ENCODE results near the gene TEX101. TPM values are rescaled to one million over a fixed set of nuclear protein-coding genes. Genes with fewer than 3 reads are reported as not detected.

The TEX101 gene
- total and polyA plus RNA-seq, 7 donors, result 0.22 TPM; not detected in 6

GRCh38 chr19:43395561-43395960 is 19.1 kb upstream of the TEX101 start:
- H3K27me3 ChIP-seq, result peaks cover 0 to 7% (median 4%) of the 10 kb centered on the region in 3 donors
- intact Hi-C loops (cut with DNase I), result no loop called here
- WGBS, 2 donors, result 20 to 64% methylated on average over 6 of the region's 6 CpGs

GRCh38 chr19:43406297-43406696 is 8.4 kb upstream of the TEX101 start:
- Histone ChIP-seq H3K4me3 (no peak overlapping the region), H3K9me3 (no peaks in the 10 kb centered on the region), H3K36me3 (no peaks in the 10 kb centered on the region), H3K27me3 (no peaks in the 10 kb centered on the region), H3K4me1 (no peaks in the 10 kb centered on the region), H3K27ac (no peak overlapping the region)
- DNase-seq, result no peak
- no peak for TF ChIP-seq CTCF (IDR thresholded peaks at IDR 0.05)
- TF ChIP-seq POLR2A (IDR thresholded peaks at IDR 0.05), result no peak
- intact Hi-C loops (cut with DNase I), result no loop called here
- WGBS, 2 donors, result 62 to 93% methylated on average over 24 of the region's 24 CpGs

More at GRCh38 chr19:43395561-43395960, 19.1 kb upstream of the TEX101 start:
- Histone ChIP-seq H3K9me3 (no peaks in the 10 kb centered on the region), H3K4me3 (no peak overlapping the region), H3K27ac (no peak overlapping the region), H3K4me1 (no peaks in the 10 kb centered on the region), H3K36me3 (no peaks in the 10 kb centered on the region)
- no peak for DNase-seq
- no peak for TF ChIP-seq CTCF (IDR thresholded peaks at IDR 0.05)
- no peak for TF ChIP-seq POLR2AphosphoS5 (IDR thresholded peaks at IDR 0.05)
- TF ChIP-seq EP300 (IDR thresholded peaks at IDR 0.05), result no peak

DNA sequence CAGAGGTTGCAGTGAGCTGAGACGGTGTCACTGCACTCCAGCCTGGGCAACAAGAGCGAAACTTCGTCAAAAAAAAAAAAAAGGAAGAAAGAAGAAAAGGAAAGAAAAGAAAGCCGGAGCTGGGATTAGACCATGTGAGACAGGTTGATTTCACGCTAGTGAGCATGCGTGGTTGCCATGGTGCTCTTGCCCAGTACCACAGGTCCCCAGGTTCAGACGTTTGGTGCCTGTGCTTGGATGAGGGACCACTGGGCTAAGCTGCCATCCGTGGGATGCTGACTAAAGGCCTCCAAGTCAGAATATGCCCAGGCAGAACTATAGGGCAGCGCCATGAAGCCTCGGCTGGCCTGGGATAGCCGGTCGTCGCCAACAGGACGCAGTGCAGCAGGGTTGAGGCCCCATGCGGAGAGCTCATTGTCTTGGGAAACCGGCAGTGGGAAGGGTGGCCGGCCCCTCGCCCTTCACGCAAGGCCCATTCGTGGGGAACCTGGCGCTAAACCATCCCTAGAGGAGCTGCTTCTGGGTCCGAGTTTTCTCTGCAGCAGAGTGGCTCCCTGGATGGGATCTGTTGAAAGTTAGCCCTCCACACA is 7.2 kb upstream of the TEX101 start:
- WGBS, 2 donors, result 86 to 95% methylated on average over 22 of the region's 22 CpGs
- no peak for DNase-seq
- TF ChIP-seq POLR2A (IDR thresholded peaks at IDR 0.05) (no peak), EP300 (IDR thresholded peaks at IDR 0.05) (no peak), CTCF (IDR thresholded peaks at IDR 0.05) (no peak)
- Histone ChIP-seq H3K27me3 (no peaks in the 10 kb centered on the region), H3K9me3 (no peaks in the 10 kb centered on the region), H3K4me1 (no peaks in the 10 kb centered on the region), H3K36me3 (no peaks in the 10 kb centered on the region), H3K4me3 (no peak overlapping the region), H3K27ac (no peak overlapping the region)
- intact Hi-C loops (cut with DNase I), result no loop called here

DNA sequence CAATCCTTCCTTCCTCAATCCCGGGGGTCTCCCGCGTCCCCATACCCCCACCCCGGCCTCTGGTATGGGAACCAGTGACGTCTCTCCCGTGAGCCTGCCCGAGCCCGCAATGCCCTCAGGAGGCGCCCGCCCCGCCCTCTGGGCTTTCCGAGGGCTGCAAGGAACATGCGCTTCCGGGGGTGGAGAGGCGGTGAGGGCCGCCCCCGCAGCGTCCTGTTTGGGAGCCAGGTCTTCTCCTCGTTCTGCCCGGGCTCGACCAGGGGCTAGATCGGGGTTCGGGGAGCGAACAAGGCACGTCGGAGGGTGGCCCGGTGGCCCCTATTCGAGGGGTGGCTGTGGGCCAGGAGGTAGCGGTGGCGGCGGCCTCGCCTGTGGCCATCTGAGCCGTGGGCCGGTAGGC is 6.6 kb upstream of the TEX101 start:
- Histone ChIP-seq H3K4me1 (no peaks in the 10 kb centered on the region), H3K4me3 (no peak overlapping the region), H3K9me3 (no peaks in the 10 kb centered on the region), H3K36me3 (no peaks in the 10 kb centered on the region), H3K27ac (no peak overlapping the region), H3K27me3 (no peaks in the 10 kb centered on the region)
- TF ChIP-seq POLR2AphosphoS5 (IDR thresholded peaks at IDR 0.05) (no peak), EP300 (IDR thresholded peaks at IDR 0.05) (no peak), POLR2A (IDR thresholded peaks at IDR 0.05) (no peak), CTCF (IDR thresholded peaks at IDR 0.05) (no peak)
- 87 to 92% methylated on average over 34 of the region's 34 CpGs for WGBS, 2 donors
- DNase-seq, result no peak
- intact Hi-C loops (cut with DNase I), result no loop called here

DNA sequence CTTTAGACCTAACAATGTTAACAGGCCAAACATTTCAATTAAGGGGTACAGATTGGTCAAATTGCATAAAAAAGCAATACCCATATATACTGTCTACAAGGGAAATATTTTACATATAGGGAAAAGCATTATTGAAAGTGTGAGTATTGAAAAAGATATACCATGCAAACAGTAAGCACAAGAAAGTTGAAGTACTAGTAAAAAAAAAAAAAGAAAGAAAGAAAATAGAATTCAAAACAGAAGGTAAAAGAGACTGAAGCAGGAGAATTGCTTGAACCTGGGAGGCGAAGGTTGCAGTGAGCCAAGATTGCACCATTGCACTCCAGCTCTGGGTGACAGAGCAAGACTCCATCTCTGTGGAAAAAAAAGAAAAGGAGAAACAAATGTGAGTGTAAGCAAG is 5.3 kb upstream of the TEX101 start:
- Histone ChIP-seq H3K36me3 (no peaks in the 10 kb centered on the region), H3K27me3 (no peaks in the 10 kb centered on the region), H3K27ac (no peak overlapping the region), H3K4me3 (no peak overlapping the region), H3K9me3 (no peaks in the 10 kb centered on the region), H3K4me1 (no peaks in the 10 kb centered on the region)
- 88 to 99% methylated on average over 1 of the region's 1 CpG for WGBS, 2 donors
- intact Hi-C loops (cut with DNase I), result no loop called here
- DNase-seq, result no peak
- no peak for TF ChIP-seq POLR2A (IDR thresholded peaks at IDR 0.05)
- no peak for TF ChIP-seq CTCF (IDR thresholded peaks at IDR 0.05)
- no peak for TF ChIP-seq POLR2AphosphoS5 (IDR thresholded peaks at IDR 0.05)
- no peak for TF ChIP-seq EP300 (IDR thresholded peaks at IDR 0.05)

All from sigmoid colon (tissue), 7 donors.